CD14-positive monocyte (primary cell): ENCODE data around the gene STMND1. TPM values are rescaled to one million over a fixed set of nuclear protein-coding genes. Genes with fewer than 3 reads are reported as not detected.

Experiments
- DNase-seq, 3 donors: peaks; one replicate each; pipeline ENCODE4 v3.0.0-alpha.2; 2011 to 2022
- H2AFZ ChIP-seq: 2 replicates; pipeline ENCODE4 v1.6.0; 2012; ENCODE audit warnings: mild to moderate bottlenecking, low read depth, low read length, inconsistent platforms; ENCODE audit not compliant: insufficient read depth, poor library complexity, severe bottlenecking
- H3K27ac ChIP-seq, 2 donors: 1 replicate in 1 of 2; 2 replicates in 1 of 2; pipeline ENCODE4 v1.5.1; 2012 to 2013; ENCODE audit warnings: low read length in 2 of 2, control low read depth in 1 of 2, inconsistent platforms in 1 of 2, low read depth in 1 of 2, mild to moderate bottlenecking in 1 of 2
- H3K27me3 ChIP-seq, 2 donors: one replicate each; pipeline versions ENCODE4 v1.6.0 to v1.6.1; 2011 to 2013; ENCODE audit warnings: low read length in 2 of 2; ENCODE audit not compliant: control insufficient read depth in 2 of 2, insufficient read depth in 2 of 2
- H3K36me3 ChIP-seq, 2 donors: replicated peaks in 1 of 2; 1 replicate in 1 of 2; 2 replicates in 1 of 2; pipeline versions ENCODE4 v1.5.1 to v1.6.1; 2012 to 2013; ENCODE audit warnings: low read length in 2 of 2, control low read depth in 1 of 2, inconsistent platforms in 1 of 2, mild to moderate bottlenecking in 1 of 2; ENCODE audit not compliant: insufficient read depth in 2 of 2, control insufficient read depth in 1 of 2
- H3K4me1 ChIP-seq, 2 donors: 1 replicate in 1 of 2; 2 replicates in 1 of 2; pipeline versions ENCODE4 v1.5.1 to v1.6.1; 2012 to 2013; ENCODE audit warnings: low read length in 2 of 2, control low read depth in 1 of 2, inconsistent platforms in 1 of 2, mild to moderate bottlenecking in 1 of 2, moderate library complexity in 1 of 2; ENCODE audit not compliant: insufficient read depth in 2 of 2, control insufficient read depth in 1 of 2
- H3K4me2 ChIP-seq: replicated peaks from 2 replicates; pipeline ENCODE3; 2012; ENCODE audit warnings: low read length, moderate library complexity, mild to moderate bottlenecking; ENCODE audit not compliant: poor library complexity, severe bottlenecking; ENCODE audit errors: extremely low read depth
- H3K4me3 ChIP-seq, 3 experiments: fragments of 200-600 bp in 1 of 3; sonication (generic) in 1 of 3; replicated peaks in 1 of 3; 1 replicate in 2 of 3; 2 replicates in 1 of 3; pipeline ENCODE4 v1.5.1; 2011 to 2013; ENCODE audit warnings: low read length in 3 of 3, mild to moderate bottlenecking in 3 of 3, control low read depth in 2 of 3, low read depth in 2 of 3, inconsistent platforms in 1 of 3, moderate library complexity in 1 of 3
- H3K79me2 ChIP-seq: 2 replicates; pipeline ENCODE4 v1.6.0; 2012; ENCODE audit warnings: mild to moderate bottlenecking, control low read depth, inconsistent platforms, low read length, moderate library complexity; ENCODE audit not compliant: insufficient read depth
- H3K9ac ChIP-seq: 2 replicates; pipeline ENCODE4 v1.6.0; 2017; ENCODE audit warnings: low read length, mild to moderate bottlenecking; ENCODE audit not compliant: insufficient read depth, poor library complexity, severe bottlenecking
- H3K9me3 ChIP-seq, 2 donors: replicated peaks in 1 of 2; 1 replicate in 1 of 2; 2 replicates in 1 of 2; pipeline versions ENCODE4 v1.5.1 to v1.6.1; 2012 to 2013; ENCODE audit warnings: low read length in 2 of 2, control low read depth in 1 of 2; ENCODE audit not compliant: control insufficient read depth in 1 of 2, insufficient read depth in 1 of 2
- H4K20me1 ChIP-seq: 2 replicates; pipeline ENCODE4 v1.6.0; 2012; ENCODE audit warnings: mild to moderate bottlenecking, low read length, control low read depth, moderate library complexity; ENCODE audit not compliant: insufficient read depth
- H3K27ac Mint-ChIP-seq, 7 donors: one replicate each; pipeline ENCODE4 v1.8.0; 2020; ENCODE audit warnings: mild to moderate bottlenecking in 7 of 7, mixed read lengths in 7 of 7, moderate library complexity in 6 of 7, inconsistent platforms in 2 of 7
- H3K27me3 Mint-ChIP-seq, 3 donors: one replicate each; pipeline ENCODE4 v1.8.0; 2021 to 2022; ENCODE audit warnings: low read depth in 3 of 3, mild to moderate bottlenecking in 3 of 3, mixed read lengths in 3 of 3, moderate library complexity in 3 of 3, inconsistent platforms in 1 of 3
- H3K36me3 Mint-ChIP-seq, 2 donors: one replicate each; pipeline ENCODE4 v1.8.0; 2020; ENCODE audit warnings: mixed read lengths in 2 of 2, inconsistent platforms in 1 of 2, mild to moderate bottlenecking in 1 of 2
- H3K4me1 Mint-ChIP-seq: one replicate; pipeline ENCODE4 v1.8.0; 2020; ENCODE audit warnings: mild to moderate bottlenecking, mixed read lengths
- H3K4me3 Mint-ChIP-seq, 2 donors: one replicate each; pipeline ENCODE4 v1.8.0; 2020; ENCODE audit warnings: mild to moderate bottlenecking in 2 of 2, mixed read lengths in 2 of 2, moderate library complexity in 1 of 2
- H3K9me3 Mint-ChIP-seq, 7 donors: one replicate each; pipeline ENCODE4 v1.8.0; 2020 to 2022; ENCODE audit warnings: mixed read lengths in 7 of 7, mild to moderate bottlenecking in 6 of 7, moderate library complexity in 6 of 7, inconsistent platforms in 2 of 7
- WGBS: methylation state at CpG from one replicate; pipeline ENCODE4 v1.1.5; 2013; ENCODE audit warnings: missing lambda C conversion rate; ENCODE audit not compliant: insufficient coverage; 5-methylcytosine and 5-hydroxymethylcytosine counted together
- intact Hi-C, 2 donors: fragments of 100-400 bp; cut with micrococcal nuclease; formaldehyde crosslinking; loops; one replicate each; pipeline versions ENCODE4 v1.15.0 to v1.15.1; 2023
- polyA plus RNA-seq, 3 donors: library from polyadenylated mRNA; depleted of rRNA in 1 of 3; unstranded in 2 of 3; stranded (reverse) in 1 of 3; fragments of 300-500 nt in 2 of 3; fragments of >200 nt in 1 of 3; fragmentation: Illumina TruSeq in 2 of 3; gene quantifications; 1 replicate in 2 of 3; 2 replicates in 1 of 3; pipeline ENCODE4 v1.2.3, GENCODE V29; 2012 to 2021
- TF ChIP-seq, protein P1 (sequence below): fragments of 200-600 bp; IDR thresholded peaks from one replicate; pipeline ENCODE4 v1.8.0; 2022; ENCODE audit warnings: antibody characterized with exemption, mild to moderate bottlenecking

The STMND1 gene
- polyA plus RNA-seq, 3 donors, result not detected

DNA sequence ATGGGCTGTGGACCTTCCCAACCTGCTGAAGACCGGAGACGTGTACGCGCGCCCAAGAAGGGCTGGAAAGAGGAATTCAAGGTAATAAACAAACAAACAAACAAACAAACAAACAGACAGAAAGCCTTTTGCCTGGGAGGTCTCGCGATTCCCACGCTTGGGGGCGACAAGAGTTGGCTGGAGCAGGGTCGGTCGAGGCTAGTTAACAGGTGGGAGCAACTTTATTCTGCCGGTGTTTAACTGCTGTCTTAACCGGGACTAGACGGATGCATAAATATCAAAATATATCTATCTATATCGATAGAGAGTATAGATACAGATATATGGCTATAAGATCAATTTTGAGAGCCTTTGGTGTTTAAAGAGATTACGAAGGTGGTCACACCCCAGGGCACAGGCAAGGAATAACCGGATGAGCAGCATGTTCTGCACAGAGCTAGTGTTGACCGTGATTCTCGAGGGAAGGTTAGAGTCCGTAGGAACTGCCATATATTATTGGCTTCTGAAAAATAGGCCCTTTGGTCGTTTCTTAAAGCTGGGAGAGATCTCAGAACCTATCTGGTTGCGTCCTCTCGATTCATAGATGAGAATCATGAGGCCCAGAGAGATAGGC lies 514 bp downstream of the STMND1 start:
- Mint-ChIP-seq H3K9me3 (peaks cover 0 to 6% (median 3%) of the 10 kb centered on the region in 7 donors), H3K27ac (no peak overlapping the region), H3K36me3 (no peaks in the 10 kb centered on the region), H3K4me3 (peak overlapping the region in 1 of 2 donors; percentile 94), H3K27me3 (peaks cover 33 to 37% (median 34%) of the 10 kb centered on the region in 3 donors), H3K4me1 (peaks cover 18% of the 10 kb centered on the region)
- Histone ChIP-seq H3K4me1 (peaks cover 19 to 21% of the 10 kb centered on the region in 2 donors), H4K20me1 (no peaks in the 10 kb centered on the region), H3K4me3 (peak overlapping the region in 1 of 3 experiments; percentile 70), H3K27ac (no peak overlapping the region), H3K9ac (peak overlapping the region; percentile 24), H3K27me3 (peaks cover 41 to 44% of the 10 kb centered on the region in 2 donors), H3K9me3 (no peaks in the 10 kb centered on the region), H3K79me2 (no peaks in the 10 kb centered on the region), H2AFZ (peak overlapping the region; percentile 41), H3K36me3 (no peaks in the 10 kb centered on the region), H3K4me2 (peak overlapping the region; percentile 73)
- no peak for DNase-seq
- 52% methylated on average over 13 of the region's 23 CpGs for WGBS
- intact Hi-C loops, result no loop called here
- TF ChIP-seq, protein P1, sequence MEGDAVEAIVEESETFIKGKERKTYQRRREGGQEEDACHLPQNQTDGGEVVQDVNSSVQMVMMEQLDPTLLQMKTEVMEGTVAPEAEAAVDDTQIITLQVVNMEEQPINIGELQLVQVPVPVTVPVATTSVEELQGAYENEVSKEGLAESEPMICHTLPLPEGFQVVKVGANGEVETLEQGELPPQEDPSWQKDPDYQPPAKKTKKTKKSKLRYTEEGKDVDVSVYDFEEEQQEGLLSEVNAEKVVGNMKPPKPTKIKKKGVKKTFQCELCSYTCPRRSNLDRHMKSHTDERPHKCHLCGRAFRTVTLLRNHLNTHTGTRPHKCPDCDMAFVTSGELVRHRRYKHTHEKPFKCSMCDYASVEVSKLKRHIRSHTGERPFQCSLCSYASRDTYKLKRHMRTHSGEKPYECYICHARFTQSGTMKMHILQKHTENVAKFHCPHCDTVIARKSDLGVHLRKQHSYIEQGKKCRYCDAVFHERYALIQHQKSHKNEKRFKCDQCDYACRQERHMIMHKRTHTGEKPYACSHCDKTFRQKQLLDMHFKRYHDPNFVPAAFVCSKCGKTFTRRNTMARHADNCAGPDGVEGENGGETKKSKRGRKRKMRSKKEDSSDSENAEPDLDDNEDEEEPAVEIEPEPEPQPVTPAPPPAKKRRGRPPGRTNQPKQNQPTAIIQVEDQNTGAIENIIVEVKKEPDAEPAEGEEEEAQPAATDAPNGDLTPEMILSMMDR, result no peak

DNA sequence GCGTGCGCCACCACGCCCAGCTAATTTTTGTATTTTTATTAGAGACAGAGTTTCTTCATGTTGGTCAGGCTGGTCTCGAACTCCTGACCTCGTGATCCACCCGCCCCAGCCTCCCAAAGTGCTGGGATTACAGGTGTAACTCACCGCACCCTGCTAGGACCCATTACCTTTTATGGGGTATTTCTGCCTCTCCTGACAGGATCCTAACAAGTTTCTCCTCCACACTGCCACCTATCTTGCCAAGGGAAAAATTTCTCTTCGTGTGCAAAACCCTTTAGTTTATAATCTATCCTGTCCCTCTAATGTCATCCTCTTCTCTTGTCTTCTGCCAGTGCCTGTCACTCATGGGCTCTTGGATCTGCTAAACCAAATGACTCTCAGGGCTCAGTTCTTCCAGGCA lies 1.9 kb downstream of the STMND1 start:
- Histone ChIP-seq H3K9me3 (no peaks in the 10 kb centered on the region), H3K36me3 (no peaks in the 10 kb centered on the region), H3K79me2 (no peaks in the 10 kb centered on the region), H3K9ac (no peak overlapping the region), H3K4me2 (no peak overlapping the region), H4K20me1 (no peaks in the 10 kb centered on the region), H3K27ac (no peak overlapping the region), H2AFZ (no peak overlapping the region), H3K4me1 (peaks cover 19 to 21% of the 10 kb centered on the region in 2 donors), H3K4me3 (no peak overlapping the region), H3K27me3 (peaks cover 35 to 37% of the 10 kb centered on the region in 2 donors)
- WGBS, result 87% methylated on average over 4 of the region's 8 CpGs
- peaks cover 31 to 37% (median 35%) of the 10 kb centered on the region in 3 donors for H3K27me3 Mint-ChIP-seq
- TF ChIP-seq, protein P1, result no peak
- DNase-seq, result no peak
- no peaks in the 10 kb centered on the region for H3K36me3 Mint-ChIP-seq
- H3K27ac Mint-ChIP-seq, result no peak overlapping the region
- H3K4me3 Mint-ChIP-seq, result no peak overlapping the region
- peaks cover 18% of the 10 kb centered on the region for H3K4me1 Mint-ChIP-seq
- peaks cover 0 to 6% (median 3%) of the 10 kb centered on the region in 7 donors for H3K9me3 Mint-ChIP-seq
- intact Hi-C loops, result no loop called here
